Smooth muscle cell (in vitro differentiated cells): ENCODE measurements around the gene NIT1. TPM values are rescaled to one million over a fixed set of nuclear protein-coding genes. Genes with fewer than 3 reads are reported as not detected.

Source experiments
- DNase-seq: peaks from one replicate; lab custom pipeline; 2025; ENCODE audit not compliant: unreplicated experiment; lab: John Stamatoyannopoulos, UW
- H2AFZ ChIP-seq: fragments of 200-600 bp; sonication (generic); 2 replicates; pipeline ENCODE4 v1.6.0; 2016; ENCODE audit warnings: antibody characterized with exemption, low read depth, mild to moderate bottlenecking
- H3F3A ChIP-seq: fragments of 200-600 bp; sonication (generic); 2 replicates; pipeline ENCODE4 v1.6.0; 2017; ENCODE audit warnings: antibody characterized with exemption, low read depth
- H3K27ac ChIP-seq: fragments of 200-600 bp; sonication (generic); 2 replicates; pipeline ENCODE4 v1.5.1; 2016; ENCODE audit warnings: low read depth, mild to moderate bottlenecking
- H3K27me3 ChIP-seq: fragments of 200-600 bp; sonication (generic); 2 replicates; pipeline ENCODE4 v1.6.1; 2016; ENCODE audit warnings: low read depth, mild to moderate bottlenecking
- H3K36me3 ChIP-seq: fragments of 200-600 bp; sonication (generic); 2 replicates; pipeline ENCODE4 v1.5.1; 2016; ENCODE audit warnings: low read depth
- H3K4me1 ChIP-seq: fragments of 200-600 bp; sonication (generic); 2 replicates; pipeline ENCODE4 v1.5.1; 2016; ENCODE audit warnings: low read depth
- H3K4me2 ChIP-seq: fragments of 200-600 bp; sonication (generic); 2 replicates; pipeline ENCODE4 v1.6.0; 2016; ENCODE audit warnings: mild to moderate bottlenecking
- H3K4me3 ChIP-seq: fragments of 200-600 bp; sonication (generic); 2 replicates; pipeline ENCODE4 v1.5.1; 2016; ENCODE audit warnings: mild to moderate bottlenecking
- H3K79me2 ChIP-seq: fragments of 200-600 bp; sonication (generic); 2 replicates; pipeline ENCODE4 v1.6.0; 2016; ENCODE audit warnings: low read depth, mild to moderate bottlenecking
- H3K9ac ChIP-seq: fragments of 200-600 bp; sonication (generic); 2 replicates; pipeline ENCODE4 v1.6.0; 2016; ENCODE audit warnings: low read depth
- H3K9me3 ChIP-seq: fragments of 200-600 bp; sonication (generic); replicated peaks from 2 replicates; pipeline ENCODE4 v1.5.1; 2016; ENCODE audit warnings: low read depth
- H4K20me1 ChIP-seq: fragments of 200-600 bp; sonication (generic); 2 replicates; pipeline ENCODE4 v1.6.0; 2016; ENCODE audit warnings: low read depth
- CTCF ChIP-seq: fragments of 200-600 bp; sonication (generic); IDR thresholded peaks from 2 replicates; pipeline ENCODE4 v1.5.1; 2017; ENCODE audit warnings: borderline replicate concordance, mild to moderate bottlenecking, antibody characterized with exemption; ENCODE audit not compliant: insufficient read depth, poor library complexity, severe bottlenecking
- WGBS: methylation state at CpG from one replicate; pipeline ENCODE4 v1.1.7; 2016; ENCODE audit warnings: low lambda C conversion rate; 5-methylcytosine and 5-hydroxymethylcytosine counted together
- polyA plus RNA-seq: library from polyadenylated mRNA; unstranded; fragments of >200 nt; fragmentation: Nextera tagmentation; extraction: Ambion mirVana; gene quantifications from 2 replicates; pipeline ENCODE4 v1.2.1, GENCODE V29; 2016
- total RNA-seq: library from RNA; depleted of rRNA; stranded (reverse); fragments of >200 nt; gene quantifications from 2 replicates; pipeline ENCODE4 v1.2.3, GENCODE V29; 2014

The NIT1 gene
- total and polyA plus RNA-seq, 2 experiments from 2014 or later: 33.6 to 37.6 TPM

GRCh38 chr1:161119092-161119903 is 1.4 kb downstream of the NIT1 start:
- peak overlapping the region; percentile 100 for H3K27ac ChIP-seq
- no peaks in the 10 kb centered on the region for H3K27me3 ChIP-seq
- peaks cover 25% of the 10 kb centered on the region for H3F3A ChIP-seq
- 62% methylated on average over 10 of the region's 10 CpGs for WGBS
- TF ChIP-seq CTCF: peak; percentile 35
- peaks cover 11% of the 10 kb centered on the region for H3K4me1 ChIP-seq
- no peak overlapping the region for H2AFZ ChIP-seq
- H4K20me1 ChIP-seq: peaks cover 21% of the 10 kb centered on the region
- H3K9me3 ChIP-seq: no peaks in the 10 kb centered on the region
- DNase-seq: no peak
- H3K36me3 ChIP-seq: no peaks in the 10 kb centered on the region
- H3K4me3 ChIP-seq: peak overlapping the region; percentile 89
- H3K79me2 ChIP-seq: peaks cover 46% of the 10 kb centered on the region
- peak overlapping the region; percentile 95 for H3K4me2 ChIP-seq
- H3K9ac ChIP-seq: peak overlapping the region; percentile 98

- no peak overlapping the region for H2AFZ ChIP-seq
- no peak for DNase-seq
- H3K27me3 ChIP-seq: no peaks in the 10 kb centered on the region
- peaks cover 39% of the 10 kb centered on the region for H3K79me2 ChIP-seq
- peaks cover 25% of the 10 kb centered on the region for H3F3A ChIP-seq
- H3K27ac ChIP-seq: peak overlapping the region; percentile 100
- H3K4me1 ChIP-seq: peaks cover 11% of the 10 kb centered on the region
- 96% methylated on average over 3 of the region's 3 CpGs for WGBS
- no peaks in the 10 kb centered on the region for H3K36me3 ChIP-seq
- no peak overlapping the region for H3K4me3 ChIP-seq
- peaks cover 19% of the 10 kb centered on the region for H4K20me1 ChIP-seq
- TF ChIP-seq CTCF: no peak
- no peak overlapping the region for H3K9ac ChIP-seq
- H3K9me3 ChIP-seq: no peaks in the 10 kb centered on the region
- H3K4me2 ChIP-seq: no peak overlapping the region
These were observed 3.2 kb downstream of the NIT1 start for GRCh38 chr1:161121042-161121650.

GRCh38 chr1:161121834-161122233 is 3.9 kb downstream of the NIT1 start:
- H3K36me3 ChIP-seq: no peaks in the 10 kb centered on the region
- H3K4me3 ChIP-seq: no peak overlapping the region
- H3K4me2 ChIP-seq: no peak overlapping the region
- H3K79me2 ChIP-seq: peaks cover 38% of the 10 kb centered on the region
- 89% methylated on average over 4 of the region's 4 CpGs for WGBS
- H2AFZ ChIP-seq: no peak overlapping the region
- H3K27me3 ChIP-seq: no peaks in the 10 kb centered on the region
- no peak overlapping the region for H3K27ac ChIP-seq
- H3K4me1 ChIP-seq: peaks cover 11% of the 10 kb centered on the region
- H3K9me3 ChIP-seq: no peaks in the 10 kb centered on the region
- H3K9ac ChIP-seq: no peak overlapping the region
- peaks cover 23% of the 10 kb centered on the region for H4K20me1 ChIP-seq
- no peak for DNase-seq
- TF ChIP-seq CTCF: no peak
- H3F3A ChIP-seq: peaks cover 25% of the 10 kb centered on the region

- peaks cover 2% of the 10 kb centered on the region for H3K36me3 ChIP-seq
- peaks cover 34% of the 10 kb centered on the region for H4K20me1 ChIP-seq
- no peak overlapping the region for H3K9ac ChIP-seq
These were observed 5.1 kb downstream of the NIT1 start for GRCh38 chr1:161122967-161123366.

More at GRCh38 chr1:161122967-161123366, 5.1 kb downstream of the NIT1 start:
- Histone ChIP-seq H3K27ac (no peak overlapping the region), H3F3A (peaks cover 25% of the 10 kb centered on the region), H2AFZ (no peak overlapping the region), H3K79me2 (peaks cover 39% of the 10 kb centered on the region), H3K4me3 (no peak overlapping the region), H3K9me3 (no peaks in the 10 kb centered on the region), H3K4me2 (no peak overlapping the region), H3K4me1 (peaks cover 11% of the 10 kb centered on the region), H3K27me3 (no peaks in the 10 kb centered on the region)
- 91% methylated on average over 6 of the region's 6 CpGs for WGBS
- no peak for TF ChIP-seq CTCF
- DNase-seq: no peak
